Measurements from ENCODE around the gene ISG15. TPM values are rescaled to one million over a fixed set of nuclear protein-coding genes. Genes with fewer than 3 reads are reported as not detected.

Gene ISG15
- total RNA-seq, 1 experiment from 2014 or later: 140 TPM

DNA sequence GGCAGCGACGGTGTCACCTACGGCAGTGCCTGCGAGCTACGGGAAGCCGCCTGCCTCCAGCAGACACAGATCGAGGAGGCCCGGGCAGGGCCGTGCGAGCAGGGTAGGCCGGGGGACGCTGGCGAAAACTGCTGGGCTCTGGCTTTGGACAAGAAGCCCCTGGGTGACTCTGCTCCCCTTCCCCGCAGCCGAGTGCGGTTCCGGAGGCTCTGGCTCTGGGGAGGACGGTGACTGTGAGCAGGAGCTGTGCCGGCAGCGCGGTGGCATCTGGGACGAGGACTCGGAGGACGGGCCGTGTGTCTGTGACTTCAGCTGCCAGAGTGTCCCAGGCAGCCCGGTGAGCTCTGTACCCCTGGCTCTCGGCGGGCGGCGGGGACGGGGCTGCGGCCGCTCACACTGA, 30.6 kb downstream of the ISG15 start:
- H3K4me2 ChIP-seq (ENCODE audit: low read length): no peak overlapping the region
- H3K36me3 ChIP-seq (ENCODE audit: control insufficient read depth in 1 of 2, insufficient read depth in 2 of 2, low read length in 2 of 2): peaks cover 19 to 37% of the 10 kb centered on the region in 2 experiments; a peak in 3 of 4 replicates
- H3K4me3 ChIP-seq (replicated peaks in 1 of 2; ENCODE audit: low read depth in 1 of 2, low read length in 2 of 2): no peak overlapping the region
- H3K27ac ChIP-seq (ENCODE audit: low read depth, low read length): no peak overlapping the region
- DNase-seq (ENCODE audit: low read depth, low spot score) (no peak), ATAC-seq (no peak)
- H3K9ac ChIP-seq (ENCODE audit: low read length): no peak overlapping the region
- intact Hi-C loops (cut with micrococcal nuclease): no loop called here
- H3K9me2 ChIP-seq (ENCODE audit: insufficient read depth): no peaks in the 10 kb centered on the region
- no peak overlapping the region for H2AFZ ChIP-seq (ENCODE audit: low read depth, low read length, poor library complexity, severe bottlenecking)
- no peaks in the 10 kb centered on the region for H4K20me1 ChIP-seq (ENCODE audit: insufficient read depth)
- ChIA-PET POLR2A (no interaction called here), CTCF (no interaction called here), RAD21 (ENCODE audit: low non-redundant PET in 1 of 2, low total read pairs in 2 of 2, uncharacterized antibody in 2 of 2, unreplicated experiment in 2 of 2) (no interaction called here)
- TF ChIP-seq CEBPB (IDR thresholded peaks at IDR 0.05; ENCODE audit: low read depth) (no peak), YY1 (IDR thresholded peaks at IDR 0.05; ENCODE audit: extremely low read depth, insufficient replicate concordance, low read depth, low read length) (no peak), POLR2A (IDR thresholded peaks at IDR 0.05; ENCODE audit: borderline replicate concordance, extremely low read depth, insufficient read depth, insufficient read length) (no peak), ZFX (IDR thresholded peaks at IDR 0.05) (no peak), SRF (IDR thresholded peaks at IDR 0.05; ENCODE audit: low read depth) (no peak), CBX3 (IDR thresholded peaks at IDR 0.05; ENCODE audit: low read depth) (no peak)
- TF ChIP-seq, protein P1, sequence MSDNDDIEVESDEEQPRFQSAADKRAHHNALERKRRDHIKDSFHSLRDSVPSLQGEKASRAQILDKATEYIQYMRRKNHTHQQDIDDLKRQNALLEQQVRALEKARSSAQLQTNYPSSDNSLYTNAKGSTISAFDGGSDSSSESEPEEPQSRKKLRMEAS (IDR thresholded peaks at IDR 0.05): no peak
- TF ChIP-seq, protein P2, sequence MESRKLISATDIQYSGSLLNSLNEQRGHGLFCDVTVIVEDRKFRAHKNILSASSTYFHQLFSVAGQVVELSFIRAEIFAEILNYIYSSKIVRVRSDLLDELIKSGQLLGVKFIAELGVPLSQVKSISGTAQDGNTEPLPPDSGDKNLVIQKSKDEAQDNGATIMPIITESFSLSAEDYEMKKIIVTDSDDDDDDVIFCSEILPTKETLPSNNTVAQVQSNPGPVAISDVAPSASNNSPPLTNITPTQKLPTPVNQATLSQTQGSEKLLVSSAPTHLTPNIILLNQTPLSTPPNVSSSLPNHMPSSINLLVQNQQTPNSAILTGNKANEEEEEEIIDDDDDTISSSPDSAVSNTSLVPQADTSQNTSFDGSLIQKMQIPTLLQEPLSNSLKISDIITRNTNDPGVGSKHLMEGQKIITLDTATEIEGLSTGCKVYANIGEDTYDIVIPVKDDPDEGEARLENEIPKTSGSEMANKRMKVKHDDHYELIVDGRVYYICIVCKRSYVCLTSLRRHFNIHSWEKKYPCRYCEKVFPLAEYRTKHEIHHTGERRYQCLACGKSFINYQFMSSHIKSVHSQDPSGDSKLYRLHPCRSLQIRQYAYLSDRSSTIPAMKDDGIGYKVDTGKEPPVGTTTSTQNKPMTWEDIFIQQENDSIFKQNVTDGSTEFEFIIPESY (IDR thresholded peaks at IDR 0.05; ENCODE audit: extremely low read depth, insufficient replicate concordance, low read length): no peak
- H3K27me3 ChIP-seq (ENCODE audit: insufficient read depth, low read length): no peaks in the 10 kb centered on the region
- peaks cover 23% of the 10 kb centered on the region; the same call in 1 of the 2 replicates for H3K79me2 ChIP-seq (ENCODE audit: insufficient read depth, low read length)
- BruUV-seq (replicated peaks): no TSS peak
- H3K4me1 ChIP-seq (ENCODE audit: control insufficient read depth in 1 of 2, insufficient read depth in 2 of 2, low read length in 2 of 2): peaks cover 7 to 17% of the 10 kb centered on the region in 2 experiments; a peak in 3 of 4 replicates
- H3K9me3 ChIP-seq (ENCODE audit: control insufficient read depth in 1 of 2, insufficient read depth in 1 of 2, low read depth in 1 of 2, low read length in 2 of 2): no peaks in the 10 kb centered on the region
